T follicular helper cell (primary cell): ENCODE results near the gene LRP4.

Source experiments
- DNase-seq: peaks from one replicate; pipeline ENCODE4 v3.0.0-alpha.2; 2020; ENCODE audit warnings: low read depth

The LRP4 gene

GRCh38 chr11:46845740-46846509 is 72.4 kb downstream of the LRP4 start, which contains the start of gene CKAP5:
CKAP5 (minus strand) TSS chr11:46846280; CDS start chr11:46821231, 25,049 bp downstream.
- DNase-seq, result peak; percentile 73

- DNase-seq, result no peak
Observed at GRCh38 chr11:46845440-46845739, 73.0 kb downstream of the LRP4 start.

DNA sequence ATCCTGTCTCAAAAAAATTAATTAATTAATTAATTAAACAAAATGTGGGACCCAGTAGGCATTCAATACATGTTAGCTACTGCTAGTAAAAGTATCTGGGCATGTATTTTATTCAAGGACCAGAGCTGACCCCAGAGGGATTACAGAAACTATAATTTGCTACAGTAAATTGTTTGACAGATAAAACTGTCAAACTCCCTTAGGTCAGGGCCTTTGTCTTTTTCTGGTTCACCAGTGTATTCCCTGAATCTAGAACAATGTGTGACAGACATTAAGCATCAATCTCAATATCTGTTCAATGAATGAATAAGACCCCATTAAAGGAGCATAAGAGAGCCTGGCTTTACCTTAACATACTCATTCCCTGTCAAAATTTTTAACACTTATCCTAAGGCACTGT is 78.2 kb downstream of the LRP4 start:
- no peak for DNase-seq

DNA sequence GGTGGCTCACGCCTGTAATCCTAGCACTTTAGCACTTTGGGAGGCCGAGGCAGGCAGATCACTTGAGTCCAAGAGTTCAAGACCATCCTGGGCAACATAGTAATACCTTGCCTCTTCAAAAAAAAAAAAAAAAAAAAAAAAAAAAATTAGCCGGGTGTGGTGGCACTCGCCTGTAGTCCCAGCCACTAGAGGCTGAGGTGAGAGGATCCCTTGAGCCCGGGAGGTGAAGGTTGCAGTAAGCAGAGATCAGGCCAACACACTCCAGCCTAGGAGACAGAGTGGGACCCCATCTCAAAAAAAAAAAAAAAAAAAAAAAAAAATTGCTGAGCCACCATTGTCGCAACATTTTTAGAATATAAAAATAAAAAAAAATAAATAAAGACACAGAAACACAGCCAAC is 79.8 kb downstream of the LRP4 start:
- DNase-seq, result no peak

GRCh38 chr11:46837860-46838259 is 80.5 kb downstream of the LRP4 start:
- DNase-seq, result no peak

GRCh38 chr11:46836870-46837269 is 81.5 kb downstream of the LRP4 start:
- DNase-seq, result no peak

- DNase-seq, result no peak
Observed at GRCh38 chr11:46836431-46836830, 81.9 kb downstream of the LRP4 start.

GRCh38 chr11:46835897-46836296 is 82.5 kb downstream of the LRP4 start:
- DNase-seq, result no peak

DNA sequence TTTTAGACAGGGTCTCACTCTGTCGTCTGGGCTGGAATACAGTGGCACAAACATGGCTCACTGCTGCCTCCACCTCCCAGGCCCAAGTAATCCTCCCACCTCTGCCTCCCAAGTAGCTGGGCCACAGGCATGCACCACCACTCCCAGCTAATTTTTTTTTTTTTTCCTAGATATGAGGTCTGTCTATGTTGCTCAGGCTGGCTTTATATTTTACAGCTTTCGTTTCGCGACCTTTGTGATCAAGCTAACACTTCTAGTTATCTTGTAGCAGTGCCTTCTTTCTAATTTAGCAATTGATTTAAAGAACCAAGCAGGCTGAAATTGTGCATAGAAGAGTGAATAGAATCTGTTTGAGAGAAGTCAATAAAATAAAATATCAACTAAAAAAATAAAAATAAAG is 83.5 kb downstream of the LRP4 start:
- no peak for DNase-seq

DNA sequence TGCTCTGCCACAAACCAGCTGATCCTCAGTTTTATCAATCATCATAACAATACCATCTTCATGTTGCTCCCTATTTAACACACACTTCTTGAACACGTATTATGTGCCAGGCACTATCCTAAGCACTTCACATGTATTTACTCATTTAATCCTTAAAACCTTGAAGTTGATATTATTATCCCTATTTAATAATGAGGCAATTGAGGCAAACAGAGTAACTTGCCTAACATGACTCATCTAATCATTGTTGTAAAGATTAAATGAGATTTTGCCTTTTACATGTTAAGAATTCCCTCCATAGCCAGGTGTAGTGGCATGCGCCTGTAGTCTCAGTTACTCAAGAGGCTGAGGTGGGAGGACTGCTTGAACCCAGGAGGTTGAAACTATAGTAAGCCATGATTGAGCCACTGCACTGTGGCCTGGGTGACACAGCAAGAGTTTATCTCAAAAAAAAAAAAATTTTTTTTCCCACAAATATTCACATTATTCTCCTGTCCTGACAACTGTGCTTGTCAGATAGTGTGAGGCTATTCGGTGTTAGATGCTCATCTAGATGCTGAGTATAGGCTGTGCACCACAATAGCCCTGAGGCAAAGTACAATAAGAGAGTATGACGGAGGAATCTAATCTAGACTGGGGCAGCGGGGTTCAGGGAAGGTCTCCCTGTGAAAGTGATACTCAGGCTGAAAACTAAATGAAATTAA is 85.7 kb downstream of the LRP4 start:
- DNase-seq, result no peak

- no peak for DNase-seq
Observed at GRCh38 chr11:46827995-46828394, 90.4 kb downstream of the LRP4 start.

- peak; percentile 53 for DNase-seq
Observed at GRCh38 chr11:46826310-46827044, 91.9 kb downstream of the LRP4 start.

DNA sequence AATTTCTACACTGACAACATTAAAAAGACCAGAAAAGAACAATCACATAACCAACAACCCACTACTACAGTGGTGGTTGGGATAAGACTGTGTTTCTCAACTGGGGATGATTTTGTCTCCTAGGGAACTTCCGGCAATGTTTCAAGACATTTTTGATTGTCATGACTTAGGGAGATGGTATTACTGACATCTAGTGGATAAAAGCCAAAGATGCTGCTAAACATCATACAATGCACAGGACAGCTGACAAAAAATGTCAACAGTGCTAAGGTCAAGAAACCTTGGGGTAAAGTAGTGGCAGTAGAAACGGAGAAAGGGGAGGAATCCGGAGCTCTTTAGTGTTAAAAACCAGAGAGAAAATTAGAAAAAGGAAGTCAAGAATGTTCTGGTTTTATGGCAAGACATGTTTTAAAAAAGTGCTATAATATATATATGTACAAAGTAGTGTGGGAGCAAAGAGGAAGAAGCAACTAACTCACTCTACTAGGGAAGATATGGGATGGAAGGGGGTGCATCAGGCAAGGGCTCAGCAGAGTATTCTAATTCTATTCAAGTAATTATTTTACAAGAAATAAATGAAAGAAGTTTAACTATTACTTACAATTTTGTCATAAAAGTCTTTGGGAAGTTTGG is 109.4 kb downstream of the LRP4 start:
- no peak for DNase-seq
